ENCODE measurements around the gene TEX10. TPM values are rescaled to one million over a fixed set of nuclear protein-coding genes. Genes with fewer than 3 reads are reported as not detected.

The TEX10 gene
- polyA plus RNA-seq, 1 of the 3 experiments (the other 2 are of a cell fraction), result 12.7 TPM

GRCh38 chr9:100298378-100298777 is 54.4 kb downstream of the TEX10 start:
- CTCF ChIA-PET, result interaction anchor here (0.6 to 1.2 kb wide), 4 partner anchors 10 to 1168 kb away, joined by 3 to 4 read pairs (median 3); no protein-coding TSS in a partner anchor
- peaks cover 4% of the 10 kb centered on the region for H3F3A ChIP-seq (replicated peaks; ENCODE audit: insufficient read depth)
- POLR2A ChIA-PET, result no interaction called here

DNA sequence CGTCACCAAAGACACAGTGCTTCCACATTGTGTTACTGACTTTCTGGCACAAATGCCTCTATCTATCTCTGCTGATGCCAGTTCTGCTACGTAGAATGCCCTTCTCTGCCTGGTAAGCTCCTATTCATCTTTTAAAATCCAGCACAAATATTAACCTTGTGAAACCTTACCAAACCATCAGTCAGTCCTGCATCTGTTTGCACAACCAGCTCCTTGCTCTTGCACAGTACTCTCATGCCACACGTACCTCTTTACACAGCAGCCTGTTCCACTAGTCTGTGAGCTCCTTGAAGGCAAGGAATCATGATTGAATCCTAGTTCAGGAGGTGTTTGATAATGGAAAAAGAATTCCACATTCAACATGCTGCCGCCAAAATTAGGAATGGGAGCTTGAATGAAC is 56.3 kb downstream of the TEX10 start:
- Histone ChIP-seq H3K27ac (ENCODE audit: low read depth in 2 of 2, low read length in 1 of 2) (no peak overlapping the region), H3K9ac (no peak overlapping the region), H4K20me1 (ENCODE audit: insufficient read depth) (0 out of 2 replicates have a peak, but pooled peaks cover 3% of the 10 kb centered on the region), H3K4me3 (ENCODE audit: low read depth in 2 of 2, low read length in 1 of 2) (no peak overlapping the region), H3K79me2 (ENCODE audit: insufficient read depth) (peaks cover 92% of the 10 kb centered on the region), H3K9me3 (no peaks in the 10 kb centered on the region), H3K36me3 (replicated peaks in 1 of 2; ENCODE audit: control insufficient read depth in 1 of 2, insufficient read depth in 2 of 2, low read length in 1 of 2) (peaks cover 57 to 94% of the 10 kb centered on the region in 2 experiments), H2AFZ (ENCODE audit: low read depth) (no peak overlapping the region), H3F3A (replicated peaks; ENCODE audit: insufficient read depth) (peaks cover 3% of the 10 kb centered on the region), H3K4me2 (no peak overlapping the region), H3K9me2 (no peaks in the 10 kb centered on the region), H3K27me3 (ENCODE audit: insufficient read depth) (no peaks in the 10 kb centered on the region), H3K4me1 (ENCODE audit: control insufficient read depth in 1 of 2, insufficient read depth in 2 of 2, low read depth in 1 of 2, low read length in 1 of 2) (no peaks in the 10 kb centered on the region; a peak in 2 of 4 replicates)
- TF ChIP-seq REST (IDR thresholded peaks at IDR 0.05; ENCODE audit: low read depth, low read length) (no peak), USF2 (IDR thresholded peaks at IDR 0.05; ENCODE audit: borderline replicate concordance, low read depth, low read length) (no peak), EP300 (IDR thresholded peaks at IDR 0.05; ENCODE audit: borderline replicate concordance in 1 of 2, low read depth in 1 of 2, low read length in 1 of 2) (no peak), MXI1 (IDR thresholded peaks at IDR 0.05; ENCODE audit: low read depth, low read length) (no peak), NFIC (IDR thresholded peaks at IDR 0.05; ENCODE audit: borderline replicate concordance) (no peak)
- WGBS (ENCODE audit: low lambda C conversion rate), result 94% methylated on average over 4 of the region's 4 CpGs
- CTCF ChIA-PET, result interaction anchor here (0.5 to 1.9 kb wide), 3 partner anchors 26 to 1015 kb away, joined by 3 to 12 read pairs (median 3); no protein-coding TSS in a partner anchor
- POLR2A ChIA-PET, result no interaction called here
- no peak for DNase-seq

More at GRCh38 chr9:100298378-100298777, 54.4 kb downstream of the TEX10 start:
- Histone ChIP-seq H3K79me2 (ENCODE audit: insufficient read depth) (peaks cover 97% of the 10 kb centered on the region), H3K9me2 (no peaks in the 10 kb centered on the region), H3K4me1 (ENCODE audit: control insufficient read depth in 1 of 2, insufficient read depth in 2 of 2, low read depth in 1 of 2, low read length in 1 of 2) (no peaks in the 10 kb centered on the region; a peak in 2 of 4 replicates), H3K27me3 (ENCODE audit: insufficient read depth) (no peaks in the 10 kb centered on the region), H2AFZ (ENCODE audit: low read depth) (no peak overlapping the region), H3K9ac (no peak overlapping the region), H3K9me3 (no peaks in the 10 kb centered on the region), H4K20me1 (ENCODE audit: insufficient read depth) (0 out of 2 replicates have a peak, but pooled peaks cover 3% of the 10 kb centered on the region), H3K27ac (ENCODE audit: low read depth in 2 of 2, low read length in 1 of 2) (no peak overlapping the region), H3K4me3 (ENCODE audit: low read depth in 2 of 2, low read length in 1 of 2) (no peak overlapping the region), H3K36me3 (replicated peaks in 1 of 2; ENCODE audit: control insufficient read depth in 1 of 2, insufficient read depth in 2 of 2, low read length in 1 of 2) (peaks cover 59 to 94% of the 10 kb centered on the region in 2 experiments), H3K4me2 (no peak overlapping the region; the same call in 1 of the 2 replicates)
- DNase-seq, result no peak
- WGBS (ENCODE audit: low lambda C conversion rate), result 97% methylated on average over 3 of the region's 3 CpGs
- TF ChIP-seq USF2 (IDR thresholded peaks at IDR 0.05; ENCODE audit: borderline replicate concordance, low read depth, low read length) (no peak), GATA2 (CRISPR knock-in tag; IDR thresholded peaks at IDR 0.05) (no peak), MXI1 (IDR thresholded peaks at IDR 0.05; ENCODE audit: low read depth, low read length) (no peak), MEF2A (IDR thresholded peaks at IDR 0.05; ENCODE audit: borderline replicate concordance, low read depth) (no peak), FOSL2 (IDR thresholded peaks at IDR 0.05; ENCODE audit: borderline replicate concordance, low read depth) (no peak), YY1 (IDR thresholded peaks at IDR 0.05; ENCODE audit: low read depth) (no peak)
- TF ChIP-seq, protein P1, sequence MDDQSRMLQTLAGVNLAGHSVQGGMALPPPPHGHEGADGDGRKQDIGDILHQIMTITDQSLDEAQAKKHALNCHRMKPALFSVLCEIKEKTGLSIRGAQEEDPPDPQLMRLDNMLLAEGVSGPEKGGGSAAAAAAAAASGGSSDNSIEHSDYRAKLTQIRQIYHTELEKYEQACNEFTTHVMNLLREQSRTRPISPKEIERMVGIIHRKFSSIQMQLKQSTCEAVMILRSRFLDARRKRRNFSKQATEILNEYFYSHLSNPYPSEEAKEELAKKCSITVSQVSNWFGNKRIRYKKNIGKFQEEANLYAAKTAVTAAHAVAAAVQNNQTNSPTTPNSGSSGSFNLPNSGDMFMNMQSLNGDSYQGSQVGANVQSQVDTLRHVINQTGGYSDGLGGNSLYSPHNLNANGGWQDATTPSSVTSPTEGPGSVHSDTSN (IDR thresholded peaks at IDR 0.05), result no peak
- TF ChIP-seq, protein P2, sequence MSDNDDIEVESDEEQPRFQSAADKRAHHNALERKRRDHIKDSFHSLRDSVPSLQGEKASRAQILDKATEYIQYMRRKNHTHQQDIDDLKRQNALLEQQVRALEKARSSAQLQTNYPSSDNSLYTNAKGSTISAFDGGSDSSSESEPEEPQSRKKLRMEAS (IDR thresholded peaks at IDR 0.05; ENCODE audit: low read depth), result no peak
